CD4-positive, alpha-beta memory T cell (primary cell): ENCODE measurements around the gene MSRB2. TPM values are rescaled to one million over a fixed set of nuclear protein-coding genes. Genes with fewer than 3 reads are reported as not detected.

Experiments
- CTCF ChIA-PET: fragments of 350-600 bp; sonication (Branson Sonifier 250); formaldehyde crosslinking; loops from one replicate; lab custom pipeline; 2021; ENCODE audit warnings: inconsistent platforms; ENCODE audit not compliant: partially characterized antibody; lab: Charles Lee
- POLR2A ChIA-PET: fragments of 350-600 bp; sonication (Branson Sonifier 250); formaldehyde crosslinking; loops from one replicate; lab custom pipeline; 2021; ENCODE audit not compliant: partially characterized antibody; lab: Charles Lee
- DNase-seq, 5 donors: peaks; one replicate each; pipeline versions ENCODE4 v3.0.0 to v3.0.0-alpha.2; 2020 to 2022; ENCODE audit warnings: mixed read lengths in 1 of 5
- H3K27ac ChIP-seq: one replicate; pipeline ENCODE4 v1.7.0; 2013; ENCODE audit warnings: low read depth, low read length
- H3K27me3 ChIP-seq: 2 replicates; pipeline ENCODE4 v1.7.0; 2013; ENCODE audit warnings: mild to moderate bottlenecking, low read length, moderate library complexity; ENCODE audit not compliant: insufficient read depth
- H3K36me3 ChIP-seq: 2 replicates; pipeline ENCODE4 v1.7.0; 2013; ENCODE audit warnings: mild to moderate bottlenecking, low read length, moderate library complexity; ENCODE audit not compliant: insufficient read depth
- H3K4me1 ChIP-seq: 2 replicates; pipeline ENCODE4 v1.7.0; 2013; ENCODE audit warnings: mild to moderate bottlenecking, low read length, moderate library complexity; ENCODE audit not compliant: insufficient read depth
- H3K4me3 ChIP-seq, 2 donors: one replicate each; pipeline ENCODE4 v1.7.0; 2013; ENCODE audit warnings: low read length in 2 of 2, mild to moderate bottlenecking in 1 of 2
- H3K9me3 ChIP-seq, 2 donors: one replicate each; pipeline ENCODE4 v1.7.0; 2013; ENCODE audit warnings: low read length in 2 of 2, control low read depth in 1 of 2; ENCODE audit not compliant: control insufficient read depth in 1 of 2
- H3K27ac Mint-ChIP-seq, 7 donors: one replicate each; pipeline ENCODE4 v1.8.0; 2020 to 2021; ENCODE audit warnings: mixed read lengths in 7 of 7, mild to moderate bottlenecking in 6 of 7, inconsistent platforms in 3 of 7, moderate library complexity in 3 of 7
- H3K27me3 Mint-ChIP-seq, 2 donors: one replicate each; pipeline ENCODE4 v1.8.0; 2020 to 2021; ENCODE audit warnings: mixed read lengths in 2 of 2
- H3K36me3 Mint-ChIP-seq, 2 donors: one replicate each; pipeline ENCODE4 v1.8.0; 2020 to 2021; ENCODE audit warnings: mixed read lengths in 2 of 2, inconsistent platforms in 1 of 2, mild to moderate bottlenecking in 1 of 2
- H3K4me1 Mint-ChIP-seq, 4 donors: one replicate each; pipeline ENCODE4 v1.8.0; 2020 to 2021; ENCODE audit warnings: mixed read lengths in 4 of 4, mild to moderate bottlenecking in 1 of 4
- H3K4me3 Mint-ChIP-seq, 8 donors: one replicate each; pipeline ENCODE4 v1.8.0; 2020 to 2021; ENCODE audit warnings: mixed read lengths in 8 of 8, mild to moderate bottlenecking in 7 of 8, moderate library complexity in 6 of 8, inconsistent platforms in 3 of 8
- H3K9me3 Mint-ChIP-seq, 8 donors: one replicate each; pipeline ENCODE4 v1.8.0; 2020 to 2021; ENCODE audit warnings: mixed read lengths in 8 of 8, mild to moderate bottlenecking in 5 of 8, inconsistent platforms in 3 of 8, moderate library complexity in 1 of 8
- intact Hi-C: fragments of 100-400 bp; cut with micrococcal nuclease; formaldehyde crosslinking; loops from one replicate; pipeline ENCODE4 v1.15.1; 2023
- polyA plus RNA-seq, 2 donors: library from polyadenylated mRNA; unstranded; fragments of 300-500 nt; fragmentation: Illumina TruSeq; gene quantifications; one replicate each; pipeline ENCODE4 v1.2.3, GENCODE V29; 2021
- total RNA-seq, 2 experiments: library from RNA; stranded (reverse); gene quantifications; one replicate each; pipeline ENCODE4 v1.2.3, GENCODE V29; 2021

MSRB2 gene
- total and polyA plus RNA-seq, 4 experiments from 2014 or later, result 5.3 to 13.0 (median 8.9) TPM

- no peaks in the 10 kb centered on the region for H3K4me1 ChIP-seq
- intact Hi-C loops, result no loop called here
- Mint-ChIP-seq H3K4me3 (no peak overlapping the region), H3K27me3 (no peaks in the 10 kb centered on the region), H3K9me3 (peaks cover 0 to 1% (median 0%) of the 10 kb centered on the region in 8 donors), H3K27ac (no peak overlapping the region), H3K4me1 (no peaks in the 10 kb centered on the region), H3K36me3 (peaks cover 57 to 62% of the 10 kb centered on the region in 2 donors)
- peaks cover 3% of the 10 kb centered on the region for H3K36me3 ChIP-seq
- no peak overlapping the region for H3K4me3 ChIP-seq
- DNase-seq, result no peak
- no peaks in the 10 kb centered on the region for H3K27me3 ChIP-seq
- CTCF ChIA-PET, result no interaction called here
- POLR2A ChIA-PET, result no interaction called here
- H3K9me3 ChIP-seq, result no peaks in the 10 kb centered on the region
- H3K27ac ChIP-seq, result no peak overlapping the region
These were observed 21.3 kb downstream of the MSRB2 start for GRCh38 chr10:23116486-23117205.

- Histone ChIP-seq H3K4me3 (no peak overlapping the region), H3K27ac (no peak overlapping the region), H3K36me3 (peaks cover 3% of the 10 kb centered on the region), H3K27me3 (no peaks in the 10 kb centered on the region), H3K4me1 (no peaks in the 10 kb centered on the region), H3K9me3 (no peaks in the 10 kb centered on the region)
- H3K4me3 Mint-ChIP-seq, result no peak overlapping the region
- H3K4me1 Mint-ChIP-seq, result no peaks in the 10 kb centered on the region
- intact Hi-C loops, result no loop called here
- H3K9me3 Mint-ChIP-seq, result peaks cover 0 to 8% (median 0%) of the 10 kb centered on the region in 8 donors
- H3K36me3 Mint-ChIP-seq, result peaks cover 35 to 36% of the 10 kb centered on the region in 2 donors
- H3K27ac Mint-ChIP-seq, result no peak overlapping the region
- ChIA-PET CTCF (no interaction called here), POLR2A (no interaction called here)
- no peaks in the 10 kb centered on the region for H3K27me3 Mint-ChIP-seq
- no peak for DNase-seq
These were observed 24.9 kb downstream of the MSRB2 start for GRCh38 chr10:23120001-23120934.

GRCh38 chr10:23121135-23121534 is 25.8 kb downstream of the MSRB2 start:
- no peaks in the 10 kb centered on the region for H3K27me3 ChIP-seq
- CTCF ChIA-PET, result no interaction called here

GRCh38 chr10:23136462-23136861 is 41.1 kb downstream of the MSRB2 start:
- H3K9me3 ChIP-seq, result no peaks in the 10 kb centered on the region
- H3K4me1 Mint-ChIP-seq, result no peaks in the 10 kb centered on the region
- peaks cover 0 to 3% of the 10 kb centered on the region in 2 donors for H3K36me3 Mint-ChIP-seq
- H3K27ac Mint-ChIP-seq, result no peak overlapping the region
- POLR2A ChIA-PET, result no interaction called here
- intact Hi-C loops, result no loop called here
- H3K4me3 Mint-ChIP-seq, result no peak overlapping the region
- no peaks in the 10 kb centered on the region for H3K4me1 ChIP-seq
- no peak overlapping the region for H3K4me3 ChIP-seq
- no peaks in the 10 kb centered on the region for H3K36me3 ChIP-seq
- no peaks in the 10 kb centered on the region for H3K27me3 ChIP-seq
- H3K27ac ChIP-seq, result no peak overlapping the region
- CTCF ChIA-PET, result interaction anchor here (0.8 kb wide), 1 partner anchor 23 kb away, joined by 5 read pairs; no protein-coding TSS in a partner anchor
- peaks cover 7 to 8% of the 10 kb centered on the region in 2 donors for H3K27me3 Mint-ChIP-seq
- peaks cover 0 to 18% (median 5%) of the 10 kb centered on the region in 8 donors for H3K9me3 Mint-ChIP-seq
- DNase-seq, result no peak

More at GRCh38 chr10:23121135-23121534, 25.8 kb downstream of the MSRB2 start:
- Histone ChIP-seq H3K9me3 (no peaks in the 10 kb centered on the region), H3K4me3 (no peak overlapping the region), H3K4me1 (no peaks in the 10 kb centered on the region), H3K36me3 (peaks cover 3% of the 10 kb centered on the region), H3K27ac (no peak overlapping the region)
- Mint-ChIP-seq H3K4me3 (no peak overlapping the region), H3K36me3 (peaks cover 37 to 40% of the 10 kb centered on the region in 2 donors), H3K9me3 (peaks cover 0 to 14% (median 0%) of the 10 kb centered on the region in 8 donors), H3K27me3 (no peaks in the 10 kb centered on the region), H3K27ac (no peak overlapping the region), H3K4me1 (no peaks in the 10 kb centered on the region)
- intact Hi-C loops, result no loop called here
- POLR2A ChIA-PET, result no interaction called here
- DNase-seq, result no peak

- peaks cover 0 to 14% (median 4%) of the 10 kb centered on the region in 8 donors for H3K9me3 Mint-ChIP-seq
- H3K9me3 ChIP-seq, result no peaks in the 10 kb centered on the region
- no peak for DNase-seq
- no peak overlapping the region for H3K27ac Mint-ChIP-seq
- no peaks in the 10 kb centered on the region for H3K4me1 ChIP-seq
- H3K4me3 Mint-ChIP-seq, result no peak overlapping the region
- H3K36me3 ChIP-seq, result no peaks in the 10 kb centered on the region
- no peaks in the 10 kb centered on the region for H3K4me1 Mint-ChIP-seq
- no peak overlapping the region for H3K27ac ChIP-seq
- peaks cover 6 to 11% of the 10 kb centered on the region in 2 donors for H3K27me3 Mint-ChIP-seq
- ChIA-PET CTCF (no interaction called here), POLR2A (no interaction called here)
- intact Hi-C loops, result no loop called here
- H3K4me3 ChIP-seq, result no peak overlapping the region
- H3K36me3 Mint-ChIP-seq, result peaks cover 0 to 3% of the 10 kb centered on the region in 2 donors
- H3K27me3 ChIP-seq, result no peaks in the 10 kb centered on the region
These were observed 44.3 kb downstream of the MSRB2 start for GRCh38 chr10:23139677-23140076.

GRCh38 chr10:23141995-23142394 is 46.6 kb downstream of the MSRB2 start:
- no peak for DNase-seq
- no peaks in the 10 kb centered on the region for H3K27me3 ChIP-seq
- no peak overlapping the region for H3K4me3 ChIP-seq
- ChIA-PET POLR2A (no interaction called here), CTCF (no interaction called here)
- Mint-ChIP-seq H3K9me3 (peaks cover 0 to 13% (median 2%) of the 10 kb centered on the region in 8 donors), H3K27me3 (peaks cover 7 to 17% of the 10 kb centered on the region in 2 donors), H3K27ac (no peak overlapping the region), H3K4me1 (no peaks in the 10 kb centered on the region), H3K36me3 (peaks cover 0 to 3% of the 10 kb centered on the region in 2 donors), H3K4me3 (no peak overlapping the region)
- H3K27ac ChIP-seq, result no peak overlapping the region
- H3K4me1 ChIP-seq, result no peaks in the 10 kb centered on the region
- H3K36me3 ChIP-seq, result no peaks in the 10 kb centered on the region
- H3K9me3 ChIP-seq, result no peaks in the 10 kb centered on the region
- intact Hi-C loops, result no loop called here

GRCh38 chr10:23146258-23146657 is 50.9 kb downstream of the MSRB2 start:
- no peaks in the 10 kb centered on the region for H3K4me1 ChIP-seq
- Mint-ChIP-seq H3K36me3 (no peaks in the 10 kb centered on the region), H3K4me1 (no peaks in the 10 kb centered on the region), H3K27me3 (peaks cover 6 to 20% of the 10 kb centered on the region in 2 donors), H3K9me3 (peaks cover 0 to 1% (median 0%) of the 10 kb centered on the region in 8 donors), H3K4me3 (no peak overlapping the region), H3K27ac (no peak overlapping the region)
- ChIA-PET POLR2A (no interaction called here), CTCF (interaction anchor here (1.7 to 1.9 kb wide), 2 partner anchors 9 to 11 kb away, joined by 5 to 6 read pairs; no protein-coding TSS in a partner anchor)
- no peak for DNase-seq
- H3K9me3 ChIP-seq, result no peaks in the 10 kb centered on the region
- no peaks in the 10 kb centered on the region for H3K36me3 ChIP-seq
- no peak overlapping the region for H3K27ac ChIP-seq
- no peak overlapping the region for H3K4me3 ChIP-seq
- peaks cover 4% of the 10 kb centered on the region for H3K27me3 ChIP-seq
- intact Hi-C loops, result no loop called here
